ENCODE results near the gene IGF2R.

The IGF2R gene

DNA sequence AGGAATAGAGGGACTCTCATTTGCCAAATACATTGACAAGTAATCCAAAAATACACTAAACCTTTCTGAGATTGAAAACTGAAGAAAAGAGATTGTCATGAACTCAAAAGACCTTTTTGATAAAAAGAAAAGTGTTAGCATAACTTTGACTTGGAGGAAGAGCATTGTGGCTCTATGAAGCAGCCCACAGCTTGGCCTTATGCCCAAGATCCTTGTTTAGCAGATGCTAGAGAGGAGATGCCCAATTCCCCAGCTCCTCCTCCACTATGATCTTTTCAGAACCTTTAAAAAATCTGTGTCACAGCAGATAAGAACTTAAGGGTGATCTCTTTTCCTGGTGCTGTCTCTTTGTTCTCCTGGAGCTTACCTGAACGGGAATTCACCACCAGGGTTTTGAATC is 35.8 kb upstream of the IGF2R start:
- no peak overlapping the region for H3K4me3 ChIP-seq (ENCODE audit: low read length)
- no peak for DNase-seq (ENCODE audit: low read depth)
- no peak for TF ChIP-seq CTCF (IDR thresholded peaks at IDR 0.05; ENCODE audit: insufficient read depth, low read depth, low read length, missing control alignments)

GRCh38 chr6:159934181-159934580 is 34.7 kb upstream of the IGF2R start:
- no peak overlapping the region for H3K4me3 ChIP-seq (ENCODE audit: low read length)
- TF ChIP-seq CTCF (IDR thresholded peaks at IDR 0.05; ENCODE audit: insufficient read depth, low read depth, low read length, missing control alignments), result no peak
- peak; percentile 18 for DNase-seq (ENCODE audit: low read depth)

DNA sequence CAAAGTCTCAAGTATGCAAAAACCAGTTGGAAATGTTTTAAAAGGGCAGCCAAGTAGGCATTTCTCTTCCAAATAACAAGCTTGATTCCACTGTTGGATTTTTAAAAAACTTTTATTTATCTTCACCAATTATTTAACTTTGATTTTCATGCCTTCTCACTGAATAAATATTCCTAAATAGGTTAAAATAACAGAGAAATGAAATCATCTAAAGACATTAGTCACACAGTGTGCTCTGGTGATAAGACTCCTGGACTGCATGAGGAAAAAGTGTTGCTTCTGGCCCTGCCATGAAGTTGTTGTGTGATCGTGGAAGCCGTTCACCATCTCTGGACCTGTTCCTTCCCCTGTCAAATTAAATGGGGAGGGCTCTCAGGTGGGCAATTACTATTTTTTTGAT is 33.8 kb upstream of the IGF2R start:
- H3K4me3 ChIP-seq (ENCODE audit: low read length), result no peak overlapping the region
- DNase-seq (ENCODE audit: low read depth), result peak; percentile 24

DNA sequence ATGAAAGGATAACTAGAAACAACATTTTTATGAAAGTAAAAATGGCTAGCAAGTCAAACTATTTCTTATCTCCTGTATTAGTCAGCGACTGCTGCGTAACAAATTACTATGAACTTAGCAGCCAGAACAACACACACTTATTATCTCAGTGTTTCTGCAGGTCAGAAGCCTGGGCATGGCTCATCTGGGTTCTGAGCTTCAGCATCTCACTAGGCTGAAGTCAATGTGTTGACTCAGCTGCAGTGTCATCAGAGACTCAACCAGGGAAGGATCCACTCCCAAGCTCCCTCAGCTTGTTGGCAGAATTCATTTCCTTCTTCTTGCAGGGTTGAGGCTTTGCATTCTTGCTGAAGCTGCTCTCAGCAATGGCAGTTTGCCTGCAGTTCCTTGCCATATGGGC is 33.2 kb upstream of the IGF2R start:
- no peak overlapping the region for H3K4me3 ChIP-seq (ENCODE audit: low read length)
- no peak for TF ChIP-seq CTCF (IDR thresholded peaks at IDR 0.05; ENCODE audit: insufficient read depth, low read depth, low read length, missing control alignments)
- peak; percentile 46 for DNase-seq (ENCODE audit: low read depth)

More for the DNA sequence above, 33.8 kb upstream of the IGF2R start:
- TF ChIP-seq CTCF (IDR thresholded peaks at IDR 0.05; ENCODE audit: insufficient read depth, low read depth, low read length, missing control alignments), result no peak

- no peak for TF ChIP-seq CTCF (IDR thresholded peaks at IDR 0.05; ENCODE audit: insufficient read depth, low read depth, low read length, missing control alignments)
- no peak for DNase-seq (ENCODE audit: low read depth)
- no peak overlapping the region for H3K4me3 ChIP-seq (ENCODE audit: low read length)
Measured at GRCh38 chr6:159939591-159940016, 29.3 kb upstream of the IGF2R start.

- DNase-seq (ENCODE audit: low read depth), result peak; percentile 48
- no peak overlapping the region for H3K4me3 ChIP-seq (ENCODE audit: low read length)
- peak; percentile 62 for TF ChIP-seq CTCF (IDR thresholded peaks at IDR 0.05; ENCODE audit: insufficient read depth, low read depth, low read length, missing control alignments)
Measured at GRCh38 chr6:159941286-159942113, 27.4 kb upstream of the IGF2R start.
